Bronchial epithelial cell (primary cell): ENCODE data around the gene CMTM2. TPM values are rescaled to one million over a fixed set of nuclear protein-coding genes. Genes with fewer than 3 reads are reported as not detected.
A peak's percentile ranks its signal among the peaks of the same experiment; 100 is the strongest.

Experiments used
- DNase-seq: peaks from one replicate; pipeline ENCODE4 v3.0.0-alpha.2; 2010; ENCODE audit warnings: low read depth
- FAIRE-seq: peaks from 2 replicates; lab custom pipeline; 2011; peaks lifted over from hg19 to GRCh38; lab: Jason Lieb, UNC
- H3K27me3 ChIP-seq: 2 replicates; pipeline ENCODE4 v1.5.1; 2011; ENCODE audit warnings: low read length; ENCODE audit not compliant: control insufficient read depth, insufficient read depth
- H3K36me3 ChIP-seq: 2 replicates; pipeline ENCODE4 v1.5.1; 2011; ENCODE audit warnings: low read length; ENCODE audit not compliant: control insufficient read depth, insufficient read depth
- H3K4me3 ChIP-seq: 2 replicates; pipeline ENCODE4 v1.5.1; 2011; ENCODE audit warnings: mild to moderate bottlenecking, low read depth, low read length, control low read depth
- total RNA-seq: library from RNA; depleted of rRNA; stranded (reverse); fragments of >200 nt; gene quantifications from 2 replicates; pipeline ENCODE4 v1.2.1, GENCODE V29; 2014
- TF ChIP-seq, protein P1 (sequence below): IDR thresholded peaks from 2 replicates; pipeline ENCODE4 v1.5.1; 2011; ENCODE audit warnings: mild to moderate bottlenecking, moderate library complexity, low read length, control low read depth, inconsistent platforms; ENCODE audit not compliant: insufficient read depth, severe bottlenecking

CMTM2 gene
- total RNA-seq, 1 donor from 2014 or later, result not detected

DNA sequence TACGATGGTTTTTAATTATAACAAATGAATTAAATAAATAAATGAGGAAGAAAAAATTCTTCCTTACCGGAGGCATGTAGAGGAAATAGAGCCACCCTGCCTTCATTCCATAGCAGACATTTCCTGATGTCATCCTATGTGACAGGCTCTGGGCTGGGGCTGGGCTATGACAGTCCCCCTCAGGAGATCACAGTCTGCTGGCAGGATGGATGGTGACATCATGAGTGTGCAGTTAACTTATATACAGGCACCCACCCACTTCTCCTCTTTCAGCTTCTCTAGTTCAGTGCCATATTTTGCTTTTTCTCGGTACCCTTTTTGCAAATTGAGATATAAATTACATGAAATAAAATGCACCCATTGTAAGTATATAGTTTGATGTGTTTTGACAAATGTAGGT lies 18.8 kb downstream of the CMTM2 start:
- TF ChIP-seq, protein P1, sequence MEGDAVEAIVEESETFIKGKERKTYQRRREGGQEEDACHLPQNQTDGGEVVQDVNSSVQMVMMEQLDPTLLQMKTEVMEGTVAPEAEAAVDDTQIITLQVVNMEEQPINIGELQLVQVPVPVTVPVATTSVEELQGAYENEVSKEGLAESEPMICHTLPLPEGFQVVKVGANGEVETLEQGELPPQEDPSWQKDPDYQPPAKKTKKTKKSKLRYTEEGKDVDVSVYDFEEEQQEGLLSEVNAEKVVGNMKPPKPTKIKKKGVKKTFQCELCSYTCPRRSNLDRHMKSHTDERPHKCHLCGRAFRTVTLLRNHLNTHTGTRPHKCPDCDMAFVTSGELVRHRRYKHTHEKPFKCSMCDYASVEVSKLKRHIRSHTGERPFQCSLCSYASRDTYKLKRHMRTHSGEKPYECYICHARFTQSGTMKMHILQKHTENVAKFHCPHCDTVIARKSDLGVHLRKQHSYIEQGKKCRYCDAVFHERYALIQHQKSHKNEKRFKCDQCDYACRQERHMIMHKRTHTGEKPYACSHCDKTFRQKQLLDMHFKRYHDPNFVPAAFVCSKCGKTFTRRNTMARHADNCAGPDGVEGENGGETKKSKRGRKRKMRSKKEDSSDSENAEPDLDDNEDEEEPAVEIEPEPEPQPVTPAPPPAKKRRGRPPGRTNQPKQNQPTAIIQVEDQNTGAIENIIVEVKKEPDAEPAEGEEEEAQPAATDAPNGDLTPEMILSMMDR, result no peak
- DNase-seq, result no peak
- Histone ChIP-seq H3K4me3 (no peak overlapping the region), H3K36me3 (no peaks in the 10 kb centered on the region), H3K27me3 (no peaks in the 10 kb centered on the region)
- FAIRE-seq, result no peak

DNA sequence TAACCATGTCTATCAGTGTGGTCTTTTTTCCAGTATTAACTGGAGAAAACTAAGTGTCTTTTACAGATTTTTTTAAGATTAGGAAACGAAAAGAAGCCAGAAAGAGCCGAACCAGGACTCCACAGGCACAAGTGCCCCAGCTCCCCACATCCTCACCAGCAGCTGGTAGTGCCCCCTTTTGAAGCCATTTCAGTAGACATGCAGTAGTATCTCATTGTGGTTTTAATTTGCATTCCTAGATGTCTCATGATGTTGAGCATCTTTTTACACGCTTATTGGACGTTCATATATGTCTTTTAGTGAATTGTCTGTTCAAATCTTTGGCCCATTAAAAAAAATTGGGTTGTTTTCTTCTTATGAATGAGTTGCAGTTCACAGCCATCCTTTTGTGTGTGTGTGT lies 20.5 kb downstream of the CMTM2 start:
- Histone ChIP-seq H3K27me3 (no peaks in the 10 kb centered on the region), H3K36me3 (no peaks in the 10 kb centered on the region), H3K4me3 (no peak overlapping the region)
- TF ChIP-seq, protein P1, result no peak
- no peak for FAIRE-seq
- DNase-seq, result no peak

DNA sequence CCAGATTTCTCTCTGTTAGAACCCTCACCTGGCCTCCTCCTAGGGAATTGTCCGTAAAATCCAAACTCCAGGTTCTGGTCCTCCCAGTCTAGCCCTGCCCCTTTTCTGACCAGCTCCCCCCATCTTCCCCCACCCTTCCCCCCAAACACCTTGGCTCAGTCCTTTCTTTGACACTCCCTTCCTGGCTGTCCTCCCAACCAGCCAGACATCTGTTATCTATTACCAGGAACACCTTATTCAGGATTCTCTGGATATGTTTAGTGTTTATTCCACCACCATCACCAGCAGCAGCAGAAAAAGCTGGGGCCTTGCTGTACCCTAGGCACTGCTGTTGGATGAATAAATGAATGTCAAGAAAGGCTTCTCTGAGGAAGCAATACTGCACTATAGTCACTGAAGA lies 21.2 kb downstream of the CMTM2 start:
- TF ChIP-seq, protein P1, result no peak
- no peak for FAIRE-seq
- H3K4me3 ChIP-seq, result no peak overlapping the region
- no peak for DNase-seq
- H3K27me3 ChIP-seq, result no peaks in the 10 kb centered on the region
- no peaks in the 10 kb centered on the region for H3K36me3 ChIP-seq

GRCh38 chr16:66601471-66601870 lies 22.2 kb downstream of the CMTM2 start:
- H3K36me3 ChIP-seq, result no peaks in the 10 kb centered on the region
- TF ChIP-seq, protein P1, result no peak
- H3K27me3 ChIP-seq, result no peaks in the 10 kb centered on the region
- DNase-seq (no peak), FAIRE-seq (no peak)
- H3K4me3 ChIP-seq, result no peak overlapping the region

DNA sequence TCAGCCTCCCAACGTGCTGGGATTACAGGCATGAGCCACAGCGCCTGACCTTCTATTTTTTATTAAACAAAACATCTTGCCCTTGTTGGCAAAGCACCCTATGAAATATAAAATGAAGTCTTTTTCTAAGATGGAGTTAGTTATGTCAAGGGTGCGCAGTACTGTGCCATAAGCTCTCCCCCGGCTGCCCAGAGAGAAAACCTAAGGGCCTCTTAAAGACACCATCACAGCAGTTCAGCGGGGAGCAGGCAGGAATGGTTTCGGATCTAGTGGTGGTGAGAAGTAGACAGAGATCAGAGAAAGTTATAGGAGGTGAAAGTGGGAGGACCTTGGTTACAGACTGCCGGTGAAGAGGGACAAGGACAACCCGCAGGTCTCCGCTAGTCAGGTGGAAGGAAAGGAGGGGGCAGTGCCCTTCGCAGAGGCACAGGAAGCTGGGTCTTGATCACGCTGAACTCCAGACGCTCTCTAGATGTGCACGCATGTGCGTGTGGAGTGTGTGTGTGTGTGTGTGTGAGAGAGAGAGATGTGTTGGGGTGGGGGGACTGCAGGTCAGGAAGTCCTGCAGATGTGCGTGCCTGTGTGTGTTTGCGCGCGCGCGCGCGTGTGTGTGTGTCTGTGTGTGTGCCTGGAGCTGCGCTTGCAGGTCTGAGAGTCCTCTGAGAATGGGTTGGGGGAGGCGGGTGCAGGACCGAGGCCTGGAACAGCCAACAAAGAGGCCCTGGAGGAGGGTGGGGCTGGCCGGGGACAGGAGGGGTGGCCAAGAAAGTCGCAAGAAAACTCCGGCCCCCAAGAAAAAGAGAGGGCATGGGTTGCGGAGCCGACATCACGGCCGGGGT lies 24.5 kb downstream of the CMTM2 start:
- TF ChIP-seq, protein P1, result no peak
- peak overlapping the region; percentile 55 for H3K4me3 ChIP-seq
- no peak for FAIRE-seq
- H3K36me3 ChIP-seq, result no peaks in the 10 kb centered on the region
- H3K27me3 ChIP-seq, result no peaks in the 10 kb centered on the region
- no peak for DNase-seq
